NCI-H146 (cell line): ENCODE data around the gene PROK1.

Experiments used
- DNase-seq: peaks from one replicate; lab custom pipeline; 2025; lab: John Stamatoyannopoulos, UW

The PROK1 gene

GRCh38 chr1:110489406-110489805 lies 38.5 kb downstream of the PROK1 start:
- DNase-seq: no peak

GRCh38 chr1:110489973-110490542 lies 39.1 kb downstream of the PROK1 start:
- DNase-seq: no peak

- no peak for DNase-seq
These were observed 40.0 kb downstream of the PROK1 start for GRCh38 chr1:110490791-110491451.

GRCh38 chr1:110492573-110492972 lies 41.6 kb downstream of the PROK1 start:
- no peak for DNase-seq

GRCh38 chr1:110493059-110493699 lies 42.2 kb downstream of the PROK1 start:
- DNase-seq: no peak

GRCh38 chr1:110494036-110494435 lies 43.1 kb downstream of the PROK1 start:
- DNase-seq: no peak

GRCh38 chr1:110494522-110495406 lies 43.8 kb downstream of the PROK1 start:
- DNase-seq: no peak

GRCh38 chr1:110495926-110496600 lies 45.1 kb downstream of the PROK1 start:
- DNase-seq: peak; percentile 81

GRCh38 chr1:110498270-110498669 lies 47.3 kb downstream of the PROK1 start:
- DNase-seq: peak; percentile 55

- peak; percentile 7 for DNase-seq
These were observed 50.7 kb downstream of the PROK1 start for GRCh38 chr1:110501488-110502132.

GRCh38 chr1:110502402-110503151 lies 51.6 kb downstream of the PROK1 start:
- DNase-seq: no peak

- no peak for DNase-seq
These were observed 52.5 kb downstream of the PROK1 start for GRCh38 chr1:110503471-110503870.

GRCh38 chr1:110504226-110504625 lies 53.3 kb downstream of the PROK1 start:
- no peak for DNase-seq

GRCh38 chr1:110505596-110505995 lies 54.6 kb downstream of the PROK1 start:
- no peak for DNase-seq

GRCh38 chr1:110506541-110506940 lies 55.6 kb downstream of the PROK1 start:
- no peak for DNase-seq
